Panc1 (cell line): Measurements from ENCODE around the gene ZNF318.

Experiments used
- POLR2AphosphoS5 ChIP-seq: IDR thresholded peaks from 2 replicates; pipeline ENCODE4 v1.6.1; 2012; ENCODE audit warnings: mild to moderate bottlenecking, low read depth, low read length, moderate library complexity
- TF ChIP-seq, protein P1 (sequence below): fragments of 450-650 bp; IDR thresholded peaks from 2 replicates; pipeline ENCODE4 v1.5.1; 2017; ENCODE audit warnings: mild to moderate bottlenecking

DNA sequence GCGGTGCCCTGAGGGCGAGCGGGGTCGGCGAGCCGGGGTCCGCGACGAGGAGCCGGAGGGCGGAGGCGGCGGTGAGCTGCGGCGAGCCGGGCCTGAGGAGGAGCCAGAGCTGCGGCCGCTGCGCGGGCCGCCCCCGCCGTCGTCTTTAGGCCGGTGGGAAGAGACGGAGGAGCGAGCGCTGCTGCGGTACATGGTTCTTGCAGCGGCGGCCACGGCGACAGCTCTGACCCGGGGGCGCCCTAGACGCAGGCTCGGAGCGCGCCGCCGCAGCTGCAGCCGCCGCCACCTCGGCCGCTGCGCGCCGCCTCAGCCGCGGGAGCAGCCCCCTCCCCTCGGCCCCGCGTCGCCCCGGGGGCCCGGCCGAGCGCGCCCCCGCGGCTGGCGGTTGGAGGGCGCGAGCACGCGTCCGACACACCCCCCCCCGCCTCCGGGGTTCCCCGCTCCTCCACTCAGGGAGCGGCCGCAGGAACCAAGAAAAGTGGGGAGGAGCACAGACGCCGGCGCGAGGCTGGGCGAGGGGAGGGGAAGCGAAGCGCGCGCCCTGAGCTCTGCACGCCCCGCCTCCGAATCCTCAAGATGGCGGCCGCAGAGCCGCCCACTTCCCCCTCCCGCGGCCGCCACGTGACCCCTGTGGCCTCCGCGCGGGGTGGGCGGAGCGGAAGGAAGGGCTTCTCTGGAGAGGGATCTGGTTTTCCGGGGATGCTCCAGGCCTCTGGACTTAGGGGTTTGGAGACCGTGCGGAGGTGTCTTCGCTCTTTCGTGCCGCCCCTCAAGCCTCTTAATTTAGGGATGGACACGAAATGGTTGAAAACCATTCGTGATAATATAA is at the start of gene ZNF318:
- peak; percentile 76 for TF ChIP-seq POLR2AphosphoS5
- TF ChIP-seq, protein P1, sequence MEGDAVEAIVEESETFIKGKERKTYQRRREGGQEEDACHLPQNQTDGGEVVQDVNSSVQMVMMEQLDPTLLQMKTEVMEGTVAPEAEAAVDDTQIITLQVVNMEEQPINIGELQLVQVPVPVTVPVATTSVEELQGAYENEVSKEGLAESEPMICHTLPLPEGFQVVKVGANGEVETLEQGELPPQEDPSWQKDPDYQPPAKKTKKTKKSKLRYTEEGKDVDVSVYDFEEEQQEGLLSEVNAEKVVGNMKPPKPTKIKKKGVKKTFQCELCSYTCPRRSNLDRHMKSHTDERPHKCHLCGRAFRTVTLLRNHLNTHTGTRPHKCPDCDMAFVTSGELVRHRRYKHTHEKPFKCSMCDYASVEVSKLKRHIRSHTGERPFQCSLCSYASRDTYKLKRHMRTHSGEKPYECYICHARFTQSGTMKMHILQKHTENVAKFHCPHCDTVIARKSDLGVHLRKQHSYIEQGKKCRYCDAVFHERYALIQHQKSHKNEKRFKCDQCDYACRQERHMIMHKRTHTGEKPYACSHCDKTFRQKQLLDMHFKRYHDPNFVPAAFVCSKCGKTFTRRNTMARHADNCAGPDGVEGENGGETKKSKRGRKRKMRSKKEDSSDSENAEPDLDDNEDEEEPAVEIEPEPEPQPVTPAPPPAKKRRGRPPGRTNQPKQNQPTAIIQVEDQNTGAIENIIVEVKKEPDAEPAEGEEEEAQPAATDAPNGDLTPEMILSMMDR: no peak; the same call in 1 of the 2 replicates
